ENCODE data around the gene GTF3A. TPM values are rescaled to one million over a fixed set of nuclear protein-coding genes. Genes with fewer than 3 reads are reported as not detected.

Gene GTF3A
- total and polyA plus RNA-seq, 2 experiments from 2014 or later: 109 to 190 TPM

DNA sequence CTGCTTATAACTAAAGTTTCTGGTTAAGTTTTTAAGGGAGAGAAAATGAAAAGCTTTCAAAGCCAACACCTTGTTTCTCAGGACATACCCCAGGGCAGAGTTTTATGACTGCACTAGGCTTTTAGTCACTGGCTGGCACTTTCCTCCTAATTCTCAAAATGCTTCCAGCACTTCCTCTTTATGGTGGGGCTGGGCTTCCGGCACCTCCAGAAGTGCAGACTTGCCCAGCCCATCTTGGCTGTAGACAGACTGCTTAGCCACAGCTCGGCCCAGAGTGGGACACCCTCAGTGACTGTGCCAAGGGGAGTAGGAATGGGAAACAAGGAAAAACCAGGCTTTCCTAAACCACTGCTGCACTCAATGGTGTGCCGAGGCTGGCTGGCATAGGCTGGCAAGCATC, 23.2 kb upstream of the GTF3A start:
- DNase-seq (ENCODE audit: low spot score) (no peak), ATAC-seq (no peak)
- H2AFZ ChIP-seq: no peak overlapping the region
- H3K79me2 ChIP-seq (replicated peaks; ENCODE audit: insufficient read depth): no peaks in the 10 kb centered on the region
- H3K4me2 ChIP-seq: no peak overlapping the region
- H3K4me1 ChIP-seq (ENCODE audit: insufficient read depth): peaks cover 12% of the 10 kb centered on the region; the same call in 1 of the 2 replicates
- Mint-ChIP-seq H3K27ac (no peak overlapping the region), H3K4me3 (no peak overlapping the region), H3K36me3 (ENCODE audit: low read depth) (no peaks in the 10 kb centered on the region), H3K9me3 (no peaks in the 10 kb centered on the region), H3K27me3 (ENCODE audit: insufficient read depth, low read depth, poor library complexity) (peaks cover 3% of the 10 kb centered on the region), H3K4me1 (peaks cover 15% of the 10 kb centered on the region)
- H3K27me3 ChIP-seq (ENCODE audit: insufficient read depth): no peaks in the 10 kb centered on the region
- H3K36me3 ChIP-seq (ENCODE audit: insufficient read depth): no peaks in the 10 kb centered on the region
- no peaks in the 10 kb centered on the region for H4K20me1 ChIP-seq (replicated peaks; ENCODE audit: insufficient read depth)
- no peak overlapping the region for H3K27ac ChIP-seq (ENCODE audit: low read depth)
- H3K4me3 ChIP-seq: no peak overlapping the region
- peaks cover 9% of the 10 kb centered on the region for H3K9me2 ChIP-seq (ENCODE audit: insufficient read depth)
- TF ChIP-seq ETS1 (IDR thresholded peaks at IDR 0.05): no peak
- no peak for TF ChIP-seq ZNF114 (CRISPR knock-in tag; IDR thresholded peaks at IDR 0.05)
- no peak for TF ChIP-seq JUNB (IDR thresholded peaks at IDR 0.05; ENCODE audit: unreplicated experiment)
- TF ChIP-seq ZNF331 (CRISPR knock-in tag; IDR thresholded peaks at IDR 0.05; ENCODE audit: low read depth): no peak
- TF ChIP-seq, protein P1, sequence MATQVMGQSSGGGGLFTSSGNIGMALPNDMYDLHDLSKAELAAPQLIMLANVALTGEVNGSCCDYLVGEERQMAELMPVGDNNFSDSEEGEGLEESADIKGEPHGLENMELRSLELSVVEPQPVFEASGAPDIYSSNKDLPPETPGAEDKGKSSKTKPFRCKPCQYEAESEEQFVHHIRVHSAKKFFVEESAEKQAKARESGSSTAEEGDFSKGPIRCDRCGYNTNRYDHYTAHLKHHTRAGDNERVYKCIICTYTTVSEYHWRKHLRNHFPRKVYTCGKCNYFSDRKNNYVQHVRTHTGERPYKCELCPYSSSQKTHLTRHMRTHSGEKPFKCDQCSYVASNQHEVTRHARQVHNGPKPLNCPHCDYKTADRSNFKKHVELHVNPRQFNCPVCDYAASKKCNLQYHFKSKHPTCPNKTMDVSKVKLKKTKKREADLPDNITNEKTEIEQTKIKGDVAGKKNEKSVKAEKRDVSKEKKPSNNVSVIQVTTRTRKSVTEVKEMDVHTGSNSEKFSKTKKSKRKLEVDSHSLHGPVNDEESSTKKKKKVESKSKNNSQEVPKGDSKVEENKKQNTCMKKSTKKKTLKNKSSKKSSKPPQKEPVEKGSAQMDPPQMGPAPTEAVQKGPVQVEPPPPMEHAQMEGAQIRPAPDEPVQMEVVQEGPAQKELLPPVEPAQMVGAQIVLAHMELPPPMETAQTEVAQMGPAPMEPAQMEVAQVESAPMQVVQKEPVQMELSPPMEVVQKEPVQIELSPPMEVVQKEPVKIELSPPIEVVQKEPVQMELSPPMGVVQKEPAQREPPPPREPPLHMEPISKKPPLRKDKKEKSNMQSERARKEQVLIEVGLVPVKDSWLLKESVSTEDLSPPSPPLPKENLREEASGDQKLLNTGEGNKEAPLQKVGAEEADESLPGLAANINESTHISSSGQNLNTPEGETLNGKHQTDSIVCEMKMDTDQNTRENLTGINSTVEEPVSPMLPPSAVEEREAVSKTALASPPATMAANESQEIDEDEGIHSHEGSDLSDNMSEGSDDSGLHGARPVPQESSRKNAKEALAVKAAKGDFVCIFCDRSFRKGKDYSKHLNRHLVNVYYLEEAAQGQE (IDR thresholded peaks at IDR 0.05; ENCODE audit: unreplicated experiment): no peak
- TF ChIP-seq NANOG (IDR thresholded peaks at IDR 0.05; ENCODE audit: borderline replicate concordance): no peak
- TF ChIP-seq CREB1 (CRISPR knock-in tag; IDR thresholded peaks at IDR 0.05; ENCODE audit: low read depth): no peak
- TF ChIP-seq POLR2AphosphoS5 (IDR thresholded peaks at IDR 0.05; ENCODE audit: low read depth): no peak
- TF ChIP-seq STAT1 (IDR thresholded peaks at IDR 0.05; ENCODE audit: unreplicated experiment): no peak
- no peak for TF ChIP-seq EZH2 (IDR thresholded peaks at IDR 0.05; ENCODE audit: low read depth, unreplicated experiment)
- TF ChIP-seq, protein P2, sequence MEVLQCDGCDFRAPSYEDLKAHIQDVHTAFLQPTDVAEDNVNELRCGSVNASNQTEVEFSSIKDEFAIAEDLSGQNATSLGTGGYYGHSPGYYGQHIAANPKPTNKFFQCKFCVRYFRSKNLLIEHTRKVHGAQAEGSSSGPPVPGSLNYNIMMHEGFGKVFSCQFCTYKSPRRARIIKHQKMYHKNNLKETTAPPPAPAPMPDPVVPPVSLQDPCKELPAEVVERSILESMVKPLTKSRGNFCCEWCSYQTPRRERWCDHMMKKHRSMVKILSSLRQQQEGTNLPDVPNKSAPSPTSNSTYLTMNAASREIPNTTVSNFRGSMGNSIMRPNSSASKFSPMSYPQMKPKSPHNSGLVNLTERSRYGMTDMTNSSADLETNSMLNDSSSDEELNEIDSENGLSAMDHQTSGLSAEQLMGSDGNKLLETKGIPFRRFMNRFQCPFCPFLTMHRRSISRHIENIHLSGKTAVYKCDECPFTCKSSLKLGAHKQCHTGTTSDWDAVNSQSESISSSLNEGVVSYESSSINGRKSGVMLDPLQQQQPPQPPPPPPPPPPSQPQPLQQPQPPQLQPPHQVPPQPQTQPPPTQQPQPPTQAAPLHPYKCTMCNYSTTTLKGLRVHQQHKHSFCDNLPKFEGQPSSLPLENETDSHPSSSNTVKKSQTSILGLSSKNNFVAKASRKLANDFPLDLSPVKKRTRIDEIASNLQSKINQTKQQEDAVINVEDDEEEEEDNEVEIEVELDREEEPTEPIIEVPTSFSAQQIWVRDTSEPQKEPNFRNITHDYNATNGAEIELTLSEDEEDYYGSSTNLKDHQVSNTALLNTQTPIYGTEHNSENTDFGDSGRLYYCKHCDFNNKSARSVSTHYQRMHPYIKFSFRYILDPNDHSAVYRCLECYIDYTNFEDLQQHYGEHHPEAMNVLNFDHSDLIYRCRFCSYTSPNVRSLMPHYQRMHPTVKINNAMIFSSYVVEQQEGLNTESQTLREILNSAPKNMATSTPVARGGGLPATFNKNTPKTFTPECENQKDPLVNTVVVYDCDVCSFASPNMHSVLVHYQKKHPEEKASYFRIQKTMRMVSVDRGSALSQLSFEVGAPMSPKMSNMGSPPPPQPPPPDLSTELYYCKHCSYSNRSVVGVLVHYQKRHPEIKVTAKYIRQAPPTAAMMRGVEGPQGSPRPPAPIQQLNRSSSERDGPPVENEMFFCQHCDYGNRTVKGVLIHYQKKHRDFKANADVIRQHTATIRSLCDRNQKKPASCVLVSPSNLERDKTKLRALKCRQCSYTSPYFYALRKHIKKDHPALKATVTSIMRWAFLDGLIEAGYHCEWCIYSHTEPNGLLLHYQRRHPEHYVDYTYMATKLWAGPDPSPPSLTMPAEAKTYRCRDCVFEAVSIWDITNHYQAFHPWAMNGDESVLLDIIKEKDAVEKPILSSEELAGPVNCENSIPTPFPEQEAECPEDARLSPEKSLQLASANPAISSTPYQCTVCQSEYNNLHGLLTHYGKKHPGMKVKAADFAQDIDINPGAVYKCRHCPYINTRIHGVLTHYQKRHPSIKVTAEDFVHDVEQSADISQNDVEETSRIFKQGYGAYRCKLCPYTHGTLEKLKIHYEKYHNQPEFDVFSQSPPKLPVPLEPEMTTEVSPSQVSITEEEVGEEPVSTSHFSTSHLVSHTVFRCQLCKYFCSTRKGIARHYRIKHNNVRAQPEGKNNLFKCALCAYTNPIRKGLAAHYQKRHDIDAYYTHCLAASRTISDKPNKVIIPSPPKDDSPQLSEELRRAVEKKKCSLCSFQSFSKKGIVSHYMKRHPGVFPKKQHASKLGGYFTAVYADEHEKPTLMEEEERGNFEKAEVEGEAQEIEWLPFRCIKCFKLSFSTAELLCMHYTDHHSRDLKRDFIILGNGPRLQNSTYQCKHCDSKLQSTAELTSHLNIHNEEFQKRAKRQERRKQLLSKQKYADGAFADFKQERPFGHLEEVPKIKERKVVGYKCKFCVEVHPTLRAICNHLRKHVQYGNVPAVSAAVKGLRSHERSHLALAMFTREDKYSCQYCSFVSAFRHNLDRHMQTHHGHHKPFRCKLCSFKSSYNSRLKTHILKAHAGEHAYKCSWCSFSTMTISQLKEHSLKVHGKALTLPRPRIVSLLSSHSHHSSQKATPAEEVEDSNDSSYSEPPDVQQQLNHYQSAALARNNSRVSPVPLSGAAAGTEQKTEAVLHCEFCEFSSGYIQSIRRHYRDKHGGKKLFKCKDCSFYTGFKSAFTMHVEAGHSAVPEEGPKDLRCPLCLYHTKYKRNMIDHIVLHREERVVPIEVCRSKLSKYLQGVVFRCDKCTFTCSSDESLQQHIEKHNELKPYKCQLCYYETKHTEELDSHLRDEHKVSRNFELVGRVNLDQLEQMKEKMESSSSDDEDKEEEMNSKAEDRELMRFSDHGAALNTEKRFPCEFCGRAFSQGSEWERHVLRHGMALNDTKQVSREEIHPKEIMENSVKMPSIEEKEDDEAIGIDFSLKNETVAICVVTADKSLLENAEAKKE (CRISPR knock-in tag; IDR thresholded peaks at IDR 0.05): no peak
- no peak for TF ChIP-seq CTCF (conservative IDR thresholded peaks at IDR 0.05; ENCODE audit: low read depth in 2 of 2)
- no peak for TF ChIP-seq EZH2phosphoT487 (IDR thresholded peaks at IDR 0.05; ENCODE audit: unreplicated experiment)
- H3F3A ChIP-seq (replicated peaks; ENCODE audit: low read depth): no peaks in the 10 kb centered on the region

Data from GM23338 (cell line).